ENCODE measurements around the gene GPR89B. TPM values are rescaled to one million over a fixed set of nuclear protein-coding genes. Genes with fewer than 3 reads are reported as not detected.

The GPR89B gene
- polyA plus RNA-seq, 1 experiment = 36.1 TPM

Small RNAs within 50 kb of the gene (small RNA-seq; reads per million reads assigned to genes)
- not detected for gene RNU1-129P (ENCODE audit: insufficient read length, low read depth)
- gene RNVU1-7 (ENCODE audit: insufficient read length, low read depth) = 0.81 reads per million

Other genes with a start within 250 kb of the GPR89B start
- not detected in 2 replicates for gene GJA5, start 167.8 kb upstream of the GPR89B start, polyA plus RNA-seq (2011; rRNA removed)
- not detected in 2 replicates for gene GJA8, start 25.6 kb upstream of the GPR89B start, polyA plus RNA-seq (2011; rRNA removed)
- gene NBPF11, start 223.9 kb downstream of the GPR89B start, polyA plus RNA-seq (2011; rRNA removed) = 7.6 and 8.1 TPM in 2 replicates

Measured in AG04450 (cell line).